Natural killer cell (primary cell): ENCODE results near the gene MISP. TPM values are rescaled to one million over a fixed set of nuclear protein-coding genes. Genes with fewer than 3 reads are reported as not detected.

ENCODE experiments used
- ATAC-seq, 3 donors: fragments of 150-1000 bp in 2 of 3; fragments of 200-7000 bp in 1 of 3; cut with Tn5 transposase; 1 replicate in 1 of 3; 2 replicates in 2 of 3; pipeline ENCODE4 v1.10.0; 2021; ENCODE audit warnings: mild to moderate bottlenecking in 2 of 3, moderate library complexity in 2 of 3
- DNase-seq, 2 donors: peaks; one replicate each; pipeline versions ENCODE4 v3.0.0 to v3.0.0-alpha.2; 2013 to 2021; ENCODE audit warnings: mixed read lengths in 1 of 2
- H3K27ac ChIP-seq: one replicate; pipeline ENCODE4 v1.5.1; 2013; ENCODE audit warnings: mild to moderate bottlenecking, low read length
- H3K27me3 ChIP-seq: one replicate; pipeline ENCODE4 v1.6.1; 2013; ENCODE audit warnings: low read length; ENCODE audit not compliant: control insufficient read depth, insufficient read depth
- H3K36me3 ChIP-seq: one replicate; pipeline ENCODE4 v1.6.1; 2013; ENCODE audit warnings: low read length; ENCODE audit not compliant: control insufficient read depth, insufficient read depth
- H3K4me1 ChIP-seq: one replicate; pipeline ENCODE4 v1.6.1; 2013; ENCODE audit warnings: low read length; ENCODE audit not compliant: control insufficient read depth, insufficient read depth
- H3K4me3 ChIP-seq: one replicate; pipeline ENCODE4 v1.5.1; 2013; ENCODE audit warnings: low read length
- H3K9me3 ChIP-seq: one replicate; pipeline ENCODE4 v1.6.1; 2013; ENCODE audit warnings: low read length; ENCODE audit not compliant: control insufficient read depth, insufficient read depth
- H3K27ac Mint-ChIP-seq, 2 donors: one replicate each; pipeline ENCODE4 v1.8.0; 2022; ENCODE audit warnings: mild to moderate bottlenecking in 2 of 2, mixed read lengths in 2 of 2, moderate library complexity in 1 of 2
- H3K27me3 Mint-ChIP-seq, 2 donors: one replicate each; pipeline ENCODE4 v1.8.0; 2022; ENCODE audit warnings: low read depth in 2 of 2, mixed read lengths in 2 of 2
- H3K36me3 Mint-ChIP-seq: one replicate; pipeline ENCODE4 v1.8.0; 2022; ENCODE audit warnings: mixed read lengths
- H3K4me1 Mint-ChIP-seq, 2 donors: one replicate each; pipeline ENCODE4 v1.8.0; 2022; ENCODE audit warnings: mixed read lengths in 2 of 2
- H3K4me3 Mint-ChIP-seq: one replicate; pipeline ENCODE4 v1.8.0; 2022; ENCODE audit warnings: mild to moderate bottlenecking, moderate library complexity, mixed read lengths
- H3K9me3 Mint-ChIP-seq, 2 donors: one replicate each; pipeline ENCODE4 v1.8.0; 2022; ENCODE audit warnings: mixed read lengths in 2 of 2
- WGBS: methylation state at CpG from one replicate; pipeline ENCODE4 v1.1.7; 2013; ENCODE audit warnings: missing lambda C conversion rate; ENCODE audit not compliant: insufficient coverage; 5-methylcytosine and 5-hydroxymethylcytosine counted together
- intact Hi-C: fragments of 100-400 bp; cut with micrococcal nuclease; formaldehyde crosslinking; loops from one replicate; pipeline ENCODE4 v1.14.2; 2022
- total RNA-seq, 4 donors: library from RNA; stranded (reverse); fragments of 120-200 nt in 1 of 4; gene quantifications; one replicate each; pipeline versions ENCODE4 v1.2.3 to v1.2.4, GENCODE V29; 2013 to 2022
- TF ChIP-seq, protein P1 (sequence below): fragments of 200-600 bp; IDR thresholded peaks from one replicate; pipeline ENCODE4 v1.8.0; 2022; ENCODE audit warnings: antibody characterized with exemption

MISP gene
- total RNA-seq, 3 donors from 2014 or later (not counting 1 experiment from before 2014, with no cell fraction given) = not detected

- Mint-ChIP-seq H3K4me3 (no peak overlapping the region), H3K4me1 (no peaks in the 10 kb centered on the region), H3K27me3 (peaks cover 15 to 19% of the 10 kb centered on the region in 2 donors), H3K27ac (no peak overlapping the region), H3K36me3 (no peaks in the 10 kb centered on the region), H3K9me3 (peaks cover 0 to 3% of the 10 kb centered on the region in 2 donors)
- Histone ChIP-seq H3K9me3 (peaks cover 7% of the 10 kb centered on the region), H3K27ac (no peak overlapping the region), H3K27me3 (peaks cover 12% of the 10 kb centered on the region), H3K4me1 (peaks cover 3% of the 10 kb centered on the region), H3K36me3 (no peaks in the 10 kb centered on the region), H3K4me3 (no peak overlapping the region)
- DNase-seq (no peak), ATAC-seq (no peak)
- WGBS = 95% methylated on average over 8 of the region's 8 CpGs
- intact Hi-C loops = no loop called here
- TF ChIP-seq, protein P1, sequence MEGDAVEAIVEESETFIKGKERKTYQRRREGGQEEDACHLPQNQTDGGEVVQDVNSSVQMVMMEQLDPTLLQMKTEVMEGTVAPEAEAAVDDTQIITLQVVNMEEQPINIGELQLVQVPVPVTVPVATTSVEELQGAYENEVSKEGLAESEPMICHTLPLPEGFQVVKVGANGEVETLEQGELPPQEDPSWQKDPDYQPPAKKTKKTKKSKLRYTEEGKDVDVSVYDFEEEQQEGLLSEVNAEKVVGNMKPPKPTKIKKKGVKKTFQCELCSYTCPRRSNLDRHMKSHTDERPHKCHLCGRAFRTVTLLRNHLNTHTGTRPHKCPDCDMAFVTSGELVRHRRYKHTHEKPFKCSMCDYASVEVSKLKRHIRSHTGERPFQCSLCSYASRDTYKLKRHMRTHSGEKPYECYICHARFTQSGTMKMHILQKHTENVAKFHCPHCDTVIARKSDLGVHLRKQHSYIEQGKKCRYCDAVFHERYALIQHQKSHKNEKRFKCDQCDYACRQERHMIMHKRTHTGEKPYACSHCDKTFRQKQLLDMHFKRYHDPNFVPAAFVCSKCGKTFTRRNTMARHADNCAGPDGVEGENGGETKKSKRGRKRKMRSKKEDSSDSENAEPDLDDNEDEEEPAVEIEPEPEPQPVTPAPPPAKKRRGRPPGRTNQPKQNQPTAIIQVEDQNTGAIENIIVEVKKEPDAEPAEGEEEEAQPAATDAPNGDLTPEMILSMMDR = no peak
Measured at GRCh38 chr19:711254-711653, 39.7 kb upstream of the MISP start.

- Mint-ChIP-seq H3K27me3 (peaks cover 13 to 25% of the 10 kb centered on the region in 2 donors), H3K4me1 (no peaks in the 10 kb centered on the region), H3K9me3 (peaks cover 0 to 3% of the 10 kb centered on the region in 2 donors), H3K36me3 (no peaks in the 10 kb centered on the region), H3K27ac (no peak overlapping the region), H3K4me3 (no peak overlapping the region)
- intact Hi-C loops = no loop called here
- WGBS = 94% methylated on average over 3 of the region's 3 CpGs
- Histone ChIP-seq H3K36me3 (no peaks in the 10 kb centered on the region), H3K4me1 (peaks cover 5% of the 10 kb centered on the region), H3K27me3 (peaks cover 5% of the 10 kb centered on the region), H3K9me3 (peaks cover 7% of the 10 kb centered on the region), H3K4me3 (no peak overlapping the region), H3K27ac (no peak overlapping the region)
- TF ChIP-seq, protein P1 = no peak
- DNase-seq (no peak), ATAC-seq (no peak)
Measured at GRCh38 chr19:715347-715746, 35.6 kb upstream of the MISP start.

- Mint-ChIP-seq H3K36me3 (no peaks in the 10 kb centered on the region), H3K4me3 (no peak overlapping the region), H3K4me1 (no peaks in the 10 kb centered on the region), H3K9me3 (peaks cover 0 to 3% of the 10 kb centered on the region in 2 donors), H3K27ac (no peak overlapping the region), H3K27me3 (peaks cover 7 to 25% of the 10 kb centered on the region in 2 donors)
- intact Hi-C loops = no loop called here
- H3K27me3 ChIP-seq = peaks cover 7% of the 10 kb centered on the region
- DNase-seq (no peak), ATAC-seq (no peak)
- peaks cover 5% of the 10 kb centered on the region for H3K4me1 ChIP-seq
- no peaks in the 10 kb centered on the region for H3K36me3 ChIP-seq
- H3K27ac ChIP-seq = no peak overlapping the region
- 78% methylated on average over 23 of the region's 23 CpGs for WGBS
- H3K9me3 ChIP-seq = peaks cover 7% of the 10 kb centered on the region
- TF ChIP-seq, protein P1 = no peak
- no peak overlapping the region for H3K4me3 ChIP-seq
Measured at GRCh38 chr19:718251-718951, 32.5 kb upstream of the MISP start.
